Bronchial epithelial cell (primary cell): ENCODE measurements around the gene AHSA1. TPM values are rescaled to one million over a fixed set of nuclear protein-coding genes. Genes with fewer than 3 reads are reported as not detected.
A peak's percentile ranks its signal among the peaks of the same experiment; 100 is the strongest.

Source experiments
- DNase-seq: peaks from one replicate; pipeline ENCODE4 v3.0.0-alpha.2; 2010; ENCODE audit warnings: low read depth
- FAIRE-seq: peaks from 2 replicates; lab custom pipeline; 2011; peaks lifted over from hg19 to GRCh38; lab: Jason Lieb, UNC
- H3K27me3 ChIP-seq: 2 replicates; pipeline ENCODE4 v1.5.1; 2011; ENCODE audit warnings: low read length; ENCODE audit not compliant: control insufficient read depth, insufficient read depth
- H3K36me3 ChIP-seq: 2 replicates; pipeline ENCODE4 v1.5.1; 2011; ENCODE audit warnings: low read length; ENCODE audit not compliant: control insufficient read depth, insufficient read depth
- H3K4me3 ChIP-seq: 2 replicates; pipeline ENCODE4 v1.5.1; 2011; ENCODE audit warnings: mild to moderate bottlenecking, low read depth, low read length, control low read depth
- CTCF ChIP-seq: IDR thresholded peaks from 2 replicates; pipeline ENCODE4 v1.5.1; 2011; ENCODE audit warnings: mild to moderate bottlenecking, moderate library complexity, low read length, control low read depth, inconsistent platforms; ENCODE audit not compliant: insufficient read depth, severe bottlenecking
- total RNA-seq: library from RNA; depleted of rRNA; stranded (reverse); fragments of >200 nt; gene quantifications from 2 replicates; pipeline ENCODE4 v1.2.1, GENCODE V29; 2014

AHSA1 gene
- total RNA-seq, 1 donor from 2014 or later: 179 TPM

GRCh38 chr14:77442196-77442595 lies 15.7 kb upstream of the AHSA1 start:
- Histone ChIP-seq H3K36me3 (peaks cover 13% of the 10 kb centered on the region), H3K27me3 (no peaks in the 10 kb centered on the region), H3K4me3 (no peak overlapping the region)
- TF ChIP-seq CTCF: no peak
- DNase-seq: no peak
- no peak for FAIRE-seq

- no peak overlapping the region for H3K4me3 ChIP-seq
- FAIRE-seq: no peak
- peaks cover 9% of the 10 kb centered on the region for H3K36me3 ChIP-seq
- TF ChIP-seq CTCF: no peak
- DNase-seq: no peak
- H3K27me3 ChIP-seq: no peaks in the 10 kb centered on the region
Observed at GRCh38 chr14:77455966-77456640, 1.8 kb upstream of the AHSA1 start.

- Histone ChIP-seq H3K4me3 (peak overlapping the region; percentile 94), H3K27me3 (no peaks in the 10 kb centered on the region), H3K36me3 (peaks cover 14% of the 10 kb centered on the region)
- no peak for TF ChIP-seq CTCF
- DNase-seq: peak; percentile 38
- no peak for FAIRE-seq
Observed at GRCh38 chr14:77457115-77457521, 775 bp upstream of the AHSA1 start.

GRCh38 chr14:77458249-77458950 lies 507 bp downstream of the AHSA1 start:
- H3K27me3 ChIP-seq: no peaks in the 10 kb centered on the region
- FAIRE-seq (no peak), DNase-seq (peak; percentile 40)
- H3K36me3 ChIP-seq: peaks cover 18% of the 10 kb centered on the region
- TF ChIP-seq CTCF: no peak
- peak overlapping the region; percentile 94 for H3K4me3 ChIP-seq

GRCh38 chr14:77459072-77459723 lies 1.3 kb downstream of the AHSA1 start:
- peak overlapping the region; percentile 94 for H3K4me3 ChIP-seq
- TF ChIP-seq CTCF: peak; percentile 72
- FAIRE-seq: no peak

More at GRCh38 chr14:77459072-77459723, 1.3 kb downstream of the AHSA1 start:
- peak; percentile 70 for DNase-seq
- Histone ChIP-seq H3K27me3 (no peaks in the 10 kb centered on the region), H3K36me3 (peaks cover 20% of the 10 kb centered on the region)
